ENCODE data around the gene YBX3.

DNA sequence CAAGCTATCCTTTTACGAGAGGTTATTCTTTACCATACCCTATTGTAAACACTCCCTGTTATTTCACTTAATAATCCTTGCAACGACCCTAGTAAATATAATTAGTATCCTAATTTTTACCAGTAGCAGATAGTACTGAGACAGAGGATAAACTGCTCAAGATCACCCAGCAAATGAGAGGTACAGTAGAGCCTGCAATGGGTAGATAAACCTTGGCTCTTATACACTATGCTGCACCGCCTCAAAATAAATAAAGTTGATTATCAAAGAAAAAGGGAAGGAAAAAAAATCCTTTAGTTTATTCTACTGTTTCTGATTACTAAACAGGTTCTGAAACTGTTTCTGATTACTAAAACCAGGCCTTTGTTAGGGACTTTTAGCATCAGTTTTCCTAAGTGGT lies 22.5 kb downstream of the YBX3 start:
- TF ChIP-seq SMAD1 (CRISPR knock-in tag; IDR thresholded peaks at IDR 0.05; ENCODE audit: borderline replicate concordance, low read depth) (no peak), BRCA1 (CRISPR knock-in tag; IDR thresholded peaks at IDR 0.05) (no peak), GABPA (IDR thresholded peaks at IDR 0.05; ENCODE audit: low read depth, low read length) (no peak), GABPA (CRISPR knock-in tag; IDR thresholded peaks at IDR 0.05; ENCODE audit: low read depth) (no peak), RXRA (CRISPR knock-in tag; IDR thresholded peaks at IDR 0.05) (no peak), ZNF280B (CRISPR knock-in tag; IDR thresholded peaks at IDR 0.05; ENCODE audit: borderline replicate concordance) (no peak), GABPB1 (CRISPR knock-in tag; IDR thresholded peaks at IDR 0.05) (no peak), MXI1 (IDR thresholded peaks at IDR 0.05; ENCODE audit: borderline replicate concordance, low read depth, low read length) (no peak)
- TF ChIP-seq, protein P1, sequence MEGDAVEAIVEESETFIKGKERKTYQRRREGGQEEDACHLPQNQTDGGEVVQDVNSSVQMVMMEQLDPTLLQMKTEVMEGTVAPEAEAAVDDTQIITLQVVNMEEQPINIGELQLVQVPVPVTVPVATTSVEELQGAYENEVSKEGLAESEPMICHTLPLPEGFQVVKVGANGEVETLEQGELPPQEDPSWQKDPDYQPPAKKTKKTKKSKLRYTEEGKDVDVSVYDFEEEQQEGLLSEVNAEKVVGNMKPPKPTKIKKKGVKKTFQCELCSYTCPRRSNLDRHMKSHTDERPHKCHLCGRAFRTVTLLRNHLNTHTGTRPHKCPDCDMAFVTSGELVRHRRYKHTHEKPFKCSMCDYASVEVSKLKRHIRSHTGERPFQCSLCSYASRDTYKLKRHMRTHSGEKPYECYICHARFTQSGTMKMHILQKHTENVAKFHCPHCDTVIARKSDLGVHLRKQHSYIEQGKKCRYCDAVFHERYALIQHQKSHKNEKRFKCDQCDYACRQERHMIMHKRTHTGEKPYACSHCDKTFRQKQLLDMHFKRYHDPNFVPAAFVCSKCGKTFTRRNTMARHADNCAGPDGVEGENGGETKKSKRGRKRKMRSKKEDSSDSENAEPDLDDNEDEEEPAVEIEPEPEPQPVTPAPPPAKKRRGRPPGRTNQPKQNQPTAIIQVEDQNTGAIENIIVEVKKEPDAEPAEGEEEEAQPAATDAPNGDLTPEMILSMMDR (CRISPR knock-in tag; IDR thresholded peaks at IDR 0.05) = no peak

All from HepG2 (cell line).